ENCODE data around the gene HOXD9.

DNA sequence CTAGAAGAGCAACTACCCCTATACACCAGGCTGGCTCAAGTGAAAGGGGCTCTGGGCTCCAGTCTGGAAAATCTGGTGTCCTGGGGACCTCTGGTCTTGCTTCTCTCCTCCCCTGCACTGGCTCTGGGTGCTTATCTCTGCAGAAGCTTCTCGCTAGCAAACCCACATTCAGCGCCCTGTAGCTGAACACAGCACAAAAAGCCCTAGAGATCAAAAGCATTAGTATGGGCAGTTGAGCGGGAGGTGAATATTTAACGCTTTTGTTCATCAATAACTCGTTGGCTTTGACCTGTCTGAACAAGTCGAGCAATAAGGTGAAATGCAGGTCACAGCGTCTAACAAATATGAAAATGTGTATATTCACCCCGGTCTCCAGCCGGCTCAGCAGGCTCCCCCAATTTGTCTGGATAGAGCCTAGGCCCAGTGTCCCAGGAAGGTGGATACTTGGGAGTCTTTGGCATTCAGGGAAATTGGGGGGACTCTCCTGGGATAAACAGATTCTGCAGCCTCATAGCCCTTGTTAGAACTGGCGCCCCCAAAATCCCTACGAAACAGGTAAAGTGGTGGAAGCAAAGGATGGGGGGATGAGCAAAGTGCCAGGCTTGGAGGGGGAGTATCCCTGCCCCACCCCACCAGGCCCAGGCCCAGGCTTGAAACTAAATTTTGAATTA lies 26.4 kb downstream of the HOXD9 start:
- TF ChIP-seq CTCF (IDR thresholded peaks at IDR 0.05) = no peak
- TF ChIP-seq POLR2A (IDR thresholded peaks at IDR 0.05) = no peak
- no peak for TF ChIP-seq POLR2AphosphoS5 (IDR thresholded peaks at IDR 0.05; ENCODE audit: insufficient read depth in 1 of 2, low read depth in 1 of 2)
